Renal pelvis (tissue), 4 donors: Measurements from ENCODE around the gene AMOT. TPM values are rescaled to one million over a fixed set of nuclear protein-coding genes. Genes with fewer than 3 reads are reported as not detected.
A peak's percentile ranks its signal among the peaks of the same experiment; 100 is the strongest.

Experiments
- DNase-seq: peaks from one replicate; pipeline ENCODE4 v3.0.0-alpha.2; 2013
- polyA plus RNA-seq, 3 donors: library from polyadenylated mRNA; unstranded; fragments of 120-200 nt; gene quantifications; one replicate each; pipeline ENCODE4 v1.2.1, GENCODE V29; 2013; ENCODE audit not compliant: insufficient read length in 3 of 3

AMOT gene
- polyA plus RNA-seq, 3 donors = 74.9 to 85.3 (median 80.5) TPM

- DNase-seq = no peak
Observed at GRCh38 chrX:112746812-112747595, 93.6 kb downstream of the AMOT start.

GRCh38 chrX:112738347-112739033 lies 102.1 kb downstream of the AMOT start:
- no peak for DNase-seq

- DNase-seq = no peak
Observed at GRCh38 chrX:112736310-112736709, 104.3 kb downstream of the AMOT start.

GRCh38 chrX:112735147-112735546 lies 105.5 kb downstream of the AMOT start:
- no peak for DNase-seq

- peak; percentile 2 for DNase-seq
Observed at GRCh38 chrX:112734290-112734689, 106.3 kb downstream of the AMOT start.

- DNase-seq = no peak
Observed at GRCh38 chrX:112731793-112732192, 108.8 kb downstream of the AMOT start.

Other genes starting within 250 kb of the AMOT start
- under 1 TPM; 0.56 to 0.67 (median 0.64) TPM for gene LHFPL1, start 160.9 kb downstream of the AMOT start, polyA plus RNA-seq